ENCODE data around the gene LRRC9. TPM values are rescaled to one million over a fixed set of nuclear protein-coding genes. Genes with fewer than 3 reads are reported as not detected.
"Not testable (repeated sequence)": the region's sequence is repeated elsewhere in the genome, so short reads cannot be mapped to it uniquely, and the experiment has no call there.

LRRC9 gene
- total and polyA plus RNA-seq, 2 experiments from 2014 or later = 2.2 to 3.1 TPM

GRCh38 chr14:60095781-60096450 lies 176.0 kb downstream of the LRRC9 start (continued):
- TF ChIP-seq ZNF331 (CRISPR knock-in tag; IDR thresholded peaks at IDR 0.05; ENCODE audit: low read depth) = no peak

- Mint-ChIP-seq H3K4me1 (peaks cover 36% of the 10 kb centered on the region), H3K4me3 (no peak overlapping the region), H3K27me3 (ENCODE audit: insufficient read depth, low read depth, poor library complexity) (no peaks in the 10 kb centered on the region), H3K27ac (no peak overlapping the region), H3K9me3 (no peaks in the 10 kb centered on the region), H3K36me3 (ENCODE audit: low read depth) (peaks cover 20% of the 10 kb centered on the region)
- Histone ChIP-seq H2AFZ (no peak overlapping the region), H3F3A (replicated peaks; ENCODE audit: low read depth) (no peaks in the 10 kb centered on the region), H4K20me1 (replicated peaks; ENCODE audit: insufficient read depth) (peaks cover 7% of the 10 kb centered on the region; the same call in 1 of the 2 replicates), H3K4me3 (no peak overlapping the region), H3K9me2 (ENCODE audit: insufficient read depth) (no peaks in the 10 kb centered on the region), H3K4me1 (ENCODE audit: insufficient read depth) (peaks cover 32% of the 10 kb centered on the region), H3K27ac (ENCODE audit: low read depth) (no peak overlapping the region), H3K36me3 (ENCODE audit: insufficient read depth) (no peaks in the 10 kb centered on the region; the same call in 1 of the 2 replicates), H3K4me2 (no peak overlapping the region), H3K27me3 (ENCODE audit: insufficient read depth) (no peaks in the 10 kb centered on the region), H3K79me2 (replicated peaks; ENCODE audit: insufficient read depth) (peaks cover 100% of the 10 kb centered on the region)
- TF ChIP-seq CTCF (conservative IDR thresholded peaks at IDR 0.05; ENCODE audit: low read depth in 2 of 2) (no peak), ETS1 (IDR thresholded peaks at IDR 0.05) (no peak), CREB1 (CRISPR knock-in tag; IDR thresholded peaks at IDR 0.05; ENCODE audit: low read depth) (no peak), EZH2phosphoT487 (IDR thresholded peaks at IDR 0.05; ENCODE audit: unreplicated experiment) (no peak), REST (IDR thresholded peaks at IDR 0.05; ENCODE audit: unreplicated experiment) (no peak), NANOG (IDR thresholded peaks at IDR 0.05; ENCODE audit: borderline replicate concordance) (no peak), POLR2AphosphoS5 (IDR thresholded peaks at IDR 0.05; ENCODE audit: low read depth) (no peak)
- ATAC-seq (no peak), DNase-seq (ENCODE audit: low spot score) (no peak)
Observed at GRCh38 chr14:60097974-60098373, 178.0 kb downstream of the LRRC9 start.

- peaks cover 22% of the 10 kb centered on the region for H3K4me1 ChIP-seq (ENCODE audit: insufficient read depth)
- not testable (repeated sequence) for H2AFZ ChIP-seq; H3K27me3 Mint-ChIP-seq (ENCODE audit: insufficient read depth, low read depth, poor library complexity); H4K20me1 ChIP-seq (replicated peaks; ENCODE audit: insufficient read depth); H3K9me3 Mint-ChIP-seq; H3K4me3 Mint-ChIP-seq; H3K4me2 ChIP-seq; DNase-seq (ENCODE audit: low spot score); H3K27me3 ChIP-seq (ENCODE audit: insufficient read depth); H3K27ac Mint-ChIP-seq; H3K36me3 ChIP-seq (ENCODE audit: insufficient read depth); H3K27ac ChIP-seq (ENCODE audit: low read depth); H3K9me2 ChIP-seq (ENCODE audit: insufficient read depth); ATAC-seq; H3F3A ChIP-seq (replicated peaks; ENCODE audit: low read depth); H3K4me3 ChIP-seq
- peaks cover 23% of the 10 kb centered on the region for H3K36me3 Mint-ChIP-seq (ENCODE audit: low read depth)
- peaks cover 100% of the 10 kb centered on the region for H3K79me2 ChIP-seq (replicated peaks; ENCODE audit: insufficient read depth)
- H3K4me1 Mint-ChIP-seq = peaks cover 26% of the 10 kb centered on the region
Observed at GRCh38 chr14:60099855-60100254, 179.9 kb downstream of the LRRC9 start.
